Measurements from ENCODE around the gene SPON1. TPM values are rescaled to one million over a fixed set of nuclear protein-coding genes. Genes with fewer than 3 reads are reported as not detected.

SPON1 gene
- total and polyA plus RNA-seq, 2 of the 8 experiments (the other 6 are each of a cell fraction or from before 2014, with no cell fraction given): 1.5 to 5.4 TPM

DNA sequence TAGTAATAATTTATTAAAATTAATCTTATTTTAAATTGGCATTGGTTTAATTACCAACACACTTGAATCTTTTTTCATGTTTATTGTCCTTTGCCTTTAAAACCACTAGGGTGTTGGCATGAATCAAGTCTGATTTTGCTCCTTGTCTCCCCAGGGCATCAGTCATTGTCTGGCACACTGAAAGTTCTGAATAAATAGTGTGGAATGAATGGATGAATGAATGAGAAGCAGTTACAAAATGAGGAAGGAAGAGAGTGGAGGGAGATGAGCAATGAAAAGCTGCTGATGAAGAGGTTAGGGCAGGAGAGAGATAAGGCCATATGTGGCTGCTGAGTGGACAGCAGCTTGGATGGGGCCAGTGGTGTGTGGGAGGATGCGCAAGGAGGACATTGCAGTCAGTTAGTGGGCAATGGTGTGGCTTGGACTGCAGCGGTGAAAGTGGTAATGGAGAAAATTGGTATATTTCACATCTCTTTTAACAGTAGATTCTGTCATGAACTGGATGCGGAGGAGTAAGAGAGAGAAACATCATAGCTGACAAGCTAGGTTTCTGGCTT lies 132.0 kb downstream of the SPON1 start:
- Histone ChIP-seq H3K4me1 (replicated peaks in 1 of 4; ENCODE audit: control insufficient read depth in 3 of 4, insufficient read depth in 4 of 4, low read length in 3 of 4) (peaks cover 0 to 3% (median 0%) of the 10 kb centered on the region in 4 experiments; a peak in 1 of 7 replicates), H4K91ac (replicated peaks; ENCODE audit: insufficient read length, low read length) (no peak overlapping the region), H3K27ac (ENCODE audit: low read depth, low read length) (no peak overlapping the region), H2BK120ac (replicated peaks; ENCODE audit: low read depth, low read length) (no peak overlapping the region), H4K8ac (ENCODE audit: extremely low read depth, insufficient read depth, low read length) (no peak overlapping the region), H3K4me2 (ENCODE audit: insufficient read depth in 1 of 2, low read depth in 2 of 2, low read length in 2 of 2) (no peak overlapping the region), H3K36me3 (ENCODE audit: control insufficient read depth in 2 of 4, insufficient read depth in 4 of 4, low read length in 3 of 4) (no peaks in the 10 kb centered on the region), H3K4ac (replicated peaks; ENCODE audit: insufficient read length, low read depth, low read length) (no peak overlapping the region), H3K23ac (ENCODE audit: insufficient read length) (no peak overlapping the region), H3K4me3 (ENCODE audit: extremely low read depth in 1 of 4, insufficient read depth in 2 of 4, low read depth in 3 of 4, low read length in 4 of 4) (no peak overlapping the region), H3K14ac (ENCODE audit: insufficient read length) (no peak overlapping the region), H2BK5ac (ENCODE audit: low read depth, low read length) (no peak overlapping the region), H3K27me3 (replicated peaks in 1 of 4; ENCODE audit: control insufficient read depth in 3 of 4, extremely low read depth in 1 of 4, insufficient read depth in 3 of 4, low read length in 3 of 4) (no peaks in the 10 kb centered on the region; a peak in 1 of 7 replicates), H3K79me2 (ENCODE audit: control insufficient read depth in 1 of 2, insufficient read depth in 2 of 2, low read length in 2 of 2) (no peaks in the 10 kb centered on the region), H3K9ac (replicated peaks in 1 of 4; ENCODE audit: extremely low read depth in 1 of 4, low read depth in 3 of 4, low read length in 3 of 4) (no peak overlapping the region), H2BK20ac (ENCODE audit: low read length) (no peak overlapping the region), H3K18ac (ENCODE audit: extremely low read depth, low read length) (no peak overlapping the region), H2BK15ac (ENCODE audit: low read length) (peak overlapping the region; percentile 55; the same call in 1 of the 2 replicates), H2BK12ac (ENCODE audit: low read depth, low read length) (no peak overlapping the region), H4K20me1 (replicated peaks in 1 of 2; ENCODE audit: control insufficient read depth in 1 of 2, insufficient read depth in 2 of 2, low read length in 2 of 2) (no peaks in the 10 kb centered on the region), H3K56ac (replicated peaks; ENCODE audit: insufficient read length, low read depth, low read length) (no peak overlapping the region), H3K79me1 (ENCODE audit: low read depth, low read length) (no peaks in the 10 kb centered on the region), H4K5ac (ENCODE audit: insufficient read length, low read depth, low read length) (no peak overlapping the region), H3K23me2 (ENCODE audit: low read depth, low read length) (no peaks in the 10 kb centered on the region), H3K9me3 (ENCODE audit: insufficient read depth in 2 of 2, low read depth in 1 of 2, low read length in 1 of 2) (no peaks in the 10 kb centered on the region), H2AK5ac (ENCODE audit: low read depth, low read length) (no peak overlapping the region), H2AFZ (ENCODE audit: low read length) (no peak overlapping the region)
- CTCF ChIA-PET (ENCODE audit: partially characterized antibody): interaction anchor here (1.0 kb wide), 1 partner anchor 124 kb away, joined by 3 read pairs; no protein-coding TSS in a partner anchor
- TF ChIP-seq RBBP5 (IDR thresholded peaks at IDR 0.05; ENCODE audit: borderline replicate concordance, low read depth, low read length): no peak
- TF ChIP-seq TAF7 (optimal IDR thresholded peaks at IDR 0.05; ENCODE audit: borderline replicate concordance, low read depth, low read length): no peak
- no peak for TF ChIP-seq TEAD4 (IDR thresholded peaks at IDR 0.05; ENCODE audit: low read depth, low read length)
- TF ChIP-seq RNF2 (IDR thresholded peaks at IDR 0.05; ENCODE audit: borderline replicate concordance, low read depth, low read length, missing control alignments, poor library complexity, severe bottlenecking): no peak
- no peak for TF ChIP-seq RAD21 (IDR thresholded peaks at IDR 0.05 in 1 of 2, conservative IDR thresholded peaks at IDR 0.05 in 1 of 2; ENCODE audit: low read depth in 2 of 2, low read length in 2 of 2)
- FAIRE-seq (no peak), DNase-seq (ENCODE audit: low read depth in 1 of 2, low spot score in 2 of 2) (no peak)
- WGBS, 2 experiments (ENCODE audit: extremely low coverage in 1 of 2, insufficient coverage in 1 of 2, insufficient read length in 1 of 2, insufficient replicate concordance in 2 of 2, low coverage in 1 of 2, low lambda C conversion rate in 2 of 2, missing lambda C conversion rate in 1 of 2): 94% methylated on average over 3 of the region's 3 CpGs; no CpG with 5 or more reads in 1 of the 2 experiments
- POLR2A ChIA-PET (ENCODE audit: partially characterized antibody): no interaction called here
